ENCODE data around the gene TET1.
"Not testable (repeated sequence)": the region's sequence is repeated elsewhere in the genome, so short reads cannot be mapped to it uniquely, and the experiment has no call there.

Gene TET1

GRCh38 chr10:68668231-68668630 lies 108.1 kb downstream of the TET1 start:
- Mint-ChIP-seq H3K9me3 (no peaks in the 10 kb centered on the region), H3K4me1 (ENCODE audit: low read depth) (peaks cover 3% of the 10 kb centered on the region), H3K27ac (peak overlapping the region; percentile 33), H3K4me3 (no peak overlapping the region), H3K27me3 (no peaks in the 10 kb centered on the region), H3K36me3 (ENCODE audit: low read depth) (peaks cover 17% of the 10 kb centered on the region)
- no peak for DNase-seq

GRCh38 chr10:68668972-68669371 lies 108.8 kb downstream of the TET1 start:
- H3K4me3 Mint-ChIP-seq = no peak overlapping the region
- no peaks in the 10 kb centered on the region for H3K9me3 Mint-ChIP-seq
- H3K4me1 Mint-ChIP-seq (ENCODE audit: low read depth) = peaks cover 3% of the 10 kb centered on the region
- no peak for DNase-seq
- no peak overlapping the region for H3K27ac Mint-ChIP-seq
- no peaks in the 10 kb centered on the region for H3K27me3 Mint-ChIP-seq
- H3K36me3 Mint-ChIP-seq (ENCODE audit: low read depth) = peaks cover 17% of the 10 kb centered on the region

DNA sequence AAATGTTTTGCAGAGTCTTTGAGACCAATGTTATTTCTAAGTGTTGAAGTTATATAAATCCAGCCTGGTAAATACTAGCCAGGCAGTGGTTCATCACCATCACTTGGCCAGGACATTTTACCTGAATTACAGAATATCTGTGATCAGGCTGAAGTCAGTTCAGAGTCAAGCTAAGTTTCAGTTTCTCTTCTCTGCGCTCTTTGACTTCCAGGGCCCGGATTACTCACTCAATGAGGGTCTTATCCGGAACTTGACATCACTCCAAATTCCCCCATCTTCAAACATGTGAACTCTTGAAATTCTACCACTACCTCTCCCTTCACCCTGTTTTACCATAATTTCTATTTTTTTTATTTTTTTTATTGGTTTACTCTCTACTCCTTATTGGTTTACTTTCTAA lies 124.3 kb downstream of the TET1 start:
- DNase-seq = no peak
- H3K27ac Mint-ChIP-seq = peak overlapping the region; percentile 61
- peak overlapping the region; percentile 13 for H3K4me3 Mint-ChIP-seq
- H3K4me1 Mint-ChIP-seq (ENCODE audit: low read depth) = peaks cover 6% of the 10 kb centered on the region
- H3K36me3 Mint-ChIP-seq (ENCODE audit: low read depth) = peaks cover 19% of the 10 kb centered on the region
- H3K27me3 Mint-ChIP-seq = no peaks in the 10 kb centered on the region
- no peaks in the 10 kb centered on the region for H3K9me3 Mint-ChIP-seq

GRCh38 chr10:68696018-68696417 lies 135.9 kb downstream of the TET1 start:
- Mint-ChIP-seq H3K36me3 (ENCODE audit: low read depth) (peaks cover 5% of the 10 kb centered on the region), H3K4me3 (no peak overlapping the region), H3K4me1 (ENCODE audit: low read depth) (no peaks in the 10 kb centered on the region), H3K9me3 (no peaks in the 10 kb centered on the region), H3K27ac (no peak overlapping the region), H3K27me3 (no peaks in the 10 kb centered on the region)
- no peak for DNase-seq

- no peak overlapping the region for H3K4me3 Mint-ChIP-seq
Measured at GRCh38 chr10:68697106-68697505, 137.0 kb downstream of the TET1 start.

DNA sequence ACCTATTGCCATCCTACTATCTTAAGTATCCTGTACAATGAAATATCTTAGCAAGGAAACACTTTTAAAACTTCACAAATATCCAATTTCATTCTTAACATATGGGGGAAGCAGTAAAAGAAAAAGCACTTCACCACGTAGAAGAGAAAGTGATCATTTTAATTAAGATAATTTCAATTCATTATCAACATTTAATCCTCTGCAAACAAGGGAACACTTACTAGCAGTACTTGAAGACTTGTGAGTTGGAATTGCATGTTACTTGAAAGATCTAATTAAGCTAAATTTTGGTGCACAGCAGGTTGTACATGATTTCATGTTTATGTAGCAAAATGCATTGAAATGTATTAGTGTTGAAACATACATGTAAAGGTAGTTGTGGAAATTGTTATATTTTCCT lies 140.1 kb downstream of the TET1 start:
- no peak overlapping the region for H3K4me3 Mint-ChIP-seq
- no peak for DNase-seq
- no peaks in the 10 kb centered on the region for H3K36me3 Mint-ChIP-seq (ENCODE audit: low read depth)
- H3K9me3 Mint-ChIP-seq = no peaks in the 10 kb centered on the region
- H3K27me3 Mint-ChIP-seq = no peaks in the 10 kb centered on the region
- H3K4me1 Mint-ChIP-seq (ENCODE audit: low read depth) = no peaks in the 10 kb centered on the region
- no peak overlapping the region for H3K27ac Mint-ChIP-seq

More at GRCh38 chr10:68697106-68697505, 137.0 kb downstream of the TET1 start:
- Mint-ChIP-seq H3K36me3 (ENCODE audit: low read depth) (no peaks in the 10 kb centered on the region), H3K27me3 (no peaks in the 10 kb centered on the region), H3K9me3 (no peaks in the 10 kb centered on the region), H3K27ac (no peak overlapping the region), H3K4me1 (ENCODE audit: low read depth) (no peaks in the 10 kb centered on the region)
- DNase-seq = no peak

DNA sequence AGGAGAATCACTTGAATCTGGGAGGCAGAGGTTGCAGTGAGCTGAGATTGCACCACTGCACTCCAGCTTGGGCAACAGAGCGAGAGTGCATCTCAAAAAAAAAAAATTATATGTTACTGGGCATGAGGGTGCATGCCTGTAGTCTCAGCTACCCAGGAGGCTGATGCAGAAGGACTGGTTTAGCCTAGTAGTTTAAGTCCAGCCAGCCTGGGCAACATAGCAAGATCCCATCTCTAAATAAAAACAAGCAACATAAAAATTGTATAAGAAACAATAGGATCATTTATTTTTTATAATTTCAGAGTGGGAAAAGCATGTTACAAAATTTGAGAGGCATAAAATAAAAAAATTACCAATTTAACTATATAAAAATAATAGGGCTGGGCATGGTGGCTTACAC lies 145.4 kb downstream of the TET1 start:
- Mint-ChIP-seq H3K27ac (no peak overlapping the region), H3K9me3 (no peaks in the 10 kb centered on the region), H3K4me1 (ENCODE audit: low read depth) (no peaks in the 10 kb centered on the region), H3K36me3 (ENCODE audit: low read depth) (no peaks in the 10 kb centered on the region), H3K4me3 (no peak overlapping the region), H3K27me3 (no peaks in the 10 kb centered on the region)
- DNase-seq = no peak

DNA sequence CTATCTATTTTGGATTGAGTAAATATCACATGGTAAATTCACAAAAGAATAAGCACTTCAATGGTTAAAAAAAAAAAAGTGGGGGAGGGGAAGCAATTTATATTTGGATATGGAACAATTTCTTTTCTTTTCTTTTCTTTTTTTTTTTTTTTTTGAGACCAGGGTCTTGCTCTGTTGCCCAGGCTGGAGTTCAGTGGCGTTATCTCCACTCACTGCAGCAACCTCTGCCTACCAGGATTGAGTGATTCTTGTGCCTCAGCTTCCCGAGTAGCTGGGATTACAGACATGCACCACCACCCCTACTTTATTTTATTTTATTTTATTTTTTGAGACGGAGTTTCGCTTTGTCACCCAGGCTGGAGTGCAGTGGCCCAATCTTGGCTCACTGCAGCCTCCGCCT lies 148.8 kb downstream of the TET1 start:
- DNase-seq; H3K9me3 Mint-ChIP-seq; H3K4me1 Mint-ChIP-seq (ENCODE audit: low read depth); H3K27ac Mint-ChIP-seq; H3K36me3 Mint-ChIP-seq (ENCODE audit: low read depth); H3K4me3 Mint-ChIP-seq; H3K27me3 Mint-ChIP-seq: not testable (repeated sequence)

DNA sequence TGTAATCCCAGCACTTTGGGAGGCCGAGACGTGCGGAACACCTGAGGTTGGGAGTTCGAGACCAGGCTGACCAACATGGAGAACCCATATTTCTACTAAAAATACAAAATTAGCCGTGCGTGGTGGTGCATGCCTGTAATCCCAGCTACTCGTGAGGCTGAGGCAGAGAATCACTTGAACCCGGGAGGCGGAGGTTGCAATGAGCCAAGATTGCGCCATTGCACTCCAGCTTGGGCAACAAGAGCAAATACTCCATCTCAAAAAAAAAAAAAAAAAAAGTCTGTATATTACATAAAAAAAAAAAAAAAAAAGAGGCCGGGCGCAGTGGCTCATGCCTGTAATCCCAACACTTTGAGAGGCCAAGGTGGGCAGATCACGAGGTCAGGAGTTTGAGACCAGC lies 152.9 kb downstream of the TET1 start:
- not testable (repeated sequence) for DNase-seq; H3K36me3 Mint-ChIP-seq (ENCODE audit: low read depth); H3K27ac Mint-ChIP-seq; H3K4me3 Mint-ChIP-seq; H3K4me1 Mint-ChIP-seq (ENCODE audit: low read depth); H3K27me3 Mint-ChIP-seq; H3K9me3 Mint-ChIP-seq

DNA sequence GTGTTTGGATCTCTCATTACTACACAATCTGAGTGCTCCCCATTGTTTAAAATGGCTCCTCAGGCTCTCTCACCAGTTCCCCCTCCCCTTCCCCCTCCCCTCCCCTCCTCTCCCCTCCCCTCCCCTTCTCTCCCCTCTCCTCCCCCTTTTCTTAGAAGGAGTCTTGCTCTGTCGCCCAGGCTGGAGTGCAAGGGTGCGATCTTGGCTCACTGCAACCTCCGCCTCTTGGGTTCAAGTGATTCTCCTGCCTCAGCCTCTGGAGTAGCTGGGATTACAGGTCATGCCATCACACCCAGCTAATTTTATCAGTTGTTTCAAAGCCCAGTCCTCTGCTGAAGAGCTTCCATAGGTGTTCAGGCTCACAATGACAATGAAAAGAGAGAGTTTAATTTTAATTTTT lies 157.3 kb downstream of the TET1 start:
- H3K36me3 Mint-ChIP-seq (ENCODE audit: low read depth) = peaks cover 14% of the 10 kb centered on the region
- no peak overlapping the region for H3K27ac Mint-ChIP-seq
- peaks cover 8% of the 10 kb centered on the region for H3K4me1 Mint-ChIP-seq (ENCODE audit: low read depth)
- no peak for DNase-seq
- no peaks in the 10 kb centered on the region for H3K27me3 Mint-ChIP-seq
- H3K9me3 Mint-ChIP-seq = no peaks in the 10 kb centered on the region
- no peak overlapping the region for H3K4me3 Mint-ChIP-seq

DNA sequence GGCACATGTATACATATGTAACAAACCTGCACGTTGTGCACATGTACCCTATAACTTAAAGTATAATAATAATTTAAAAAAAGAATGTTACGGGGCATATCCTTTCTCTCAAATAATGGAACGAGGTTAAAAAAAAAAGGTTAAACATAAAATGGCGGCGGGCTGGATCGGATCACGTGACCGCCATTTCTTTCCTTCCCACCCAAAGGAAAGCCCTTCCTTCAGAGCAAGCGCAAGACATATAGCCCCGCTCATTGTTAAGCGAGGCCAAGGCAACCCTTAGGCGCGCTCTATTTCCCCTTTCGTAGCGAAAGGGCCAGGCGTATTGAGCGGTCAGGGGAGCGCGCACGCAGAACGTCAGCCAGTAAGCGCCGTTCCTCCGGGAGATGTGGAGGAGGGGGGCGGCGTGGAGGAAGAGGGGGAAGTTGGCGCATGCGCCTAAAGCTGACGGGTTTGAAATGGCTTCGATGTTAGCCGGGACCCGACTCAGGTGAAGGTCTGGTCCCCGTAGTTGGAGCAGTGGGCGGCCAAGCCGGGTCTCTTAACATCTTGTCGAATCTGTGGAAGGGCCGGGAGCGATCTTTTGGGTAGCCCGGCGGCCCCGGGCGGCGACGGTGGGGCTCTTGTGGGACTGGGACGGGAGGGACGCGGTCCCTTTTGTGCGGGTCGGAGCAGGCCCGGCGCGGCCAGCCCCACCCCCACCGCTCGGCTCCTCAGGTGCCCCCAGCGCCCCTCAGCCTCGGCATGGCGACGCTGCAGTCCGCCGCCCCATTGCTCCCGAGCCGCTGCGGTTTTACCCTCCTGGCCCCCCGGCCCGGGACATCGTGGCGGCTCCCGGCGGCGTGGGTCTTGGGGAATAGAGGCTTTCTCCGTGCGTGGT lies 160.9 kb downstream of the TET1 start, which contains the start of gene CCAR1:
Gene CCAR1 (plus strand): TSS at position 447 of the 880 bp plus-strand sequence. CDS start 1,266 bp downstream, outside the sequence.
- Mint-ChIP-seq H3K4me3 (peak within 1 kb of the TSS; percentile 96), H3K9me3 (no peaks in the 10 kb centered on the region), H3K27me3 (no peaks in the 10 kb centered on the region), H3K36me3 (ENCODE audit: low read depth) (peaks cover 45% of the 10 kb centered on the region), H3K27ac (peak within 1 kb of the TSS; percentile 99), H3K4me1 (ENCODE audit: low read depth) (peaks cover 17% of the 10 kb centered on the region)
- DNase-seq = peak; percentile 96

GRCh38 chr10:68721673-68722335 lies 161.7 kb downstream of the TET1 start:
- Mint-ChIP-seq H3K27ac (peak overlapping the region; percentile 99), H3K27me3 (no peaks in the 10 kb centered on the region), H3K4me3 (peak overlapping the region; percentile 96), H3K9me3 (no peaks in the 10 kb centered on the region), H3K4me1 (ENCODE audit: low read depth) (peaks cover 17% of the 10 kb centered on the region), H3K36me3 (ENCODE audit: low read depth) (peaks cover 52% of the 10 kb centered on the region)
- no peak for DNase-seq

GRCh38 chr10:68725016-68725415 lies 164.9 kb downstream of the TET1 start:
- Mint-ChIP-seq H3K4me3 (no peak overlapping the region), H3K4me1 (ENCODE audit: low read depth) (peaks cover 25% of the 10 kb centered on the region), H3K9me3 (no peaks in the 10 kb centered on the region), H3K27me3 (no peaks in the 10 kb centered on the region), H3K27ac (no peak overlapping the region), H3K36me3 (ENCODE audit: low read depth) (peaks cover 84% of the 10 kb centered on the region)
- DNase-seq = no peak

DNA sequence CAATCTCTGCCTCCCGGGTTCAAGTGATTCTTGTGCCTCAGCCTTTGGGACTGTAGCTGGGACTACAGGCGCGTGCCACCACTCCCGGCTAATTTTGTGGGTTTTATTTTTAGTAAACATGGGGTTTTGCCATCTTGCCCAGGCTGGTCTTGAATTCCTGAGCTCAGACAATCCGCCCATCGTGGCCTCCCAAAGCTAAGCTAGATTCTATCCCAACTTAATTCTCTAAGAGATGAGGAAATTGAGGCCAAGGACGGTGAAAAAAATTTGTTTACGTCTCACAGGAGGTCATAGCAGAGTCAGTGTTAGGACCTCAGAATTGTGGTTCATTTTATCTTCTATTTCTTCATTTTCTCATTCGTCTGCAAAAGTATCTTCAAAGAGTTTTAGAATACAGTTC lies 167.0 kb downstream of the TET1 start:
- peaks cover 91% of the 10 kb centered on the region for H3K36me3 Mint-ChIP-seq (ENCODE audit: low read depth)
- no peak overlapping the region for H3K27ac Mint-ChIP-seq
- H3K4me1 Mint-ChIP-seq (ENCODE audit: low read depth) = peaks cover 22% of the 10 kb centered on the region
- no peak for DNase-seq
- no peaks in the 10 kb centered on the region for H3K9me3 Mint-ChIP-seq
- no peaks in the 10 kb centered on the region for H3K27me3 Mint-ChIP-seq
- H3K4me3 Mint-ChIP-seq = no peak overlapping the region

DNA sequence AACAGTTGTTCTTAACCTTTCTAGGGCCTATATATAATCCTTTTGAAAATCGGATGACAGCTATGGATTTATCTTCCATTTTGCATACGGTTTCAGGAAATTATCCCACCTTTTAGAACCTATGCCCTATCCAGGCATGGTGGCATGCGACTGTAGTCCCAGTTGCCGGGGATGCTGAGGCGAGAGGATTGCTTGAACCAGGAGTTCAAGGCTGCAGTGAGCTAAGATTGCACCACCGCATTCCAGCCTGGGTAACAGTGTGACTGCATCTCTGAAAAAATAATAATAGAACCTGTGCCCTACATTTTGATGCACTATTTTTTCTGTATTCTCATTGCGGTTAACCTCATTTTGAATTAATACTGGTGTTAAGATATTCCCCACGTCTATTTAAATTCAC lies 172.5 kb downstream of the TET1 start:
- Mint-ChIP-seq H3K4me1 (ENCODE audit: low read depth) (peaks cover 11% of the 10 kb centered on the region), H3K36me3 (ENCODE audit: low read depth) (peaks cover 88% of the 10 kb centered on the region), H3K4me3 (no peak overlapping the region), H3K27ac (no peak overlapping the region), H3K9me3 (no peaks in the 10 kb centered on the region), H3K27me3 (no peaks in the 10 kb centered on the region)
- DNase-seq = no peak
